Measurements from ENCODE around the gene FKBP3. TPM values are rescaled to one million over a fixed set of nuclear protein-coding genes. Genes with fewer than 3 reads are reported as not detected.

The FKBP3 gene
- total and polyA plus RNA-seq, 2 of the 13 experiments (the other 11 are each of a cell fraction or from before 2014, with no cell fraction given): 57.0 to 87.6 TPM

DNA sequence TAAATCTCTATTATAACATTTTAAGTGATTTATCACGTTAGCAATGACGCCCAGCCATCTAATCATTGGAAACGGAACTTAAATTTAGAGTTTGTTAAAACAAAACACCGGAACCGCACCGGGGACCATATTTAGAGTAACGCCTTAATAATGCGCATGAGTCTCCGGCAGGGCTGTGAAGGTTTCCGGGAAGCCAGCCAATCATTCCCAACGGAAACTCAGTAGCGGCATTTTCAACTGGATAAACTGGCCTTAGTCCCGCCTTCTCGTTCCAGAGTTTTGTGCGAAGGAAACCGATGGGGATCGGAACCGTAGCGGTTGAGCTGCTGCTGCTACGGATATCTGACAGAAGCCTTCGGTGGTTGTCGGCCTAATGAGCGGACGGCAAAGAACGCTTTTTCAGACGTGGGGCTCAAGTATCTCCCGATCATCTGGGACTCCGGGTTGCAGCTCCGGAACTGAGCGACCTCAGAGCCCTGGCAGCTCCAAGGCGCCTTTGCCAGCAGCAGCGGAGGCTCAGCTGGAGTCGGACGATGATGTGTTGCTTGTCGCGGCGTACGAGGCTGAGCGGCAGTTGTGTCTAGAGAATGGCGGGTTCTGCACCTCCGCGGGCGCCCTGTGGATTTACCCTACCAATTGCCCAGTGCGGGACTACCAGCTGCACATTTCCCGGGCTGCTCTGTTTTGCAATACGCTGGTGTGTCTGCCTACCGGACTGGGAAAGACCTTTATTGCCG is 1.5 kb upstream of the FKBP3 start, which contains the start of gene FANCM (continued):
- TF ChIP-seq PTBP1 (IDR thresholded peaks at IDR 0.05; ENCODE audit: low read depth, low read length, poor library complexity, severe bottlenecking) (no peak), CCAR2 (optimal IDR thresholded peaks at IDR 0.05; ENCODE audit: low read depth, low read length) (no peak), TOE1 (CRISPR knock-in tag; IDR thresholded peaks at IDR 0.05) (no peak), PHF21A (CRISPR knock-in tag; IDR thresholded peaks at IDR 0.05) (peak; percentile 76; the same call in 1 of the 2 replicates), ERF (CRISPR knock-in tag; IDR thresholded peaks at IDR 0.05) (no peak; the same call in 1 of the 2 replicates), XBP1 (CRISPR knock-in tag; IDR thresholded peaks at IDR 0.05) (no peak), RBM39 (IDR thresholded peaks at IDR 0.05; ENCODE audit: low read depth, low read length, poor library complexity, severe bottlenecking) (no peak), ZNF3 (CRISPR knock-in tag; IDR thresholded peaks at IDR 0.05) (0 out of 2 replicates have a peak, but pooled peaks have one; percentile 37), HNF4G (IDR thresholded peaks at IDR 0.05; ENCODE audit: borderline replicate concordance, low read depth, low read length) (no peak), HNF4G (CRISPR knock-in tag; IDR thresholded peaks at IDR 0.05; ENCODE audit: borderline replicate concordance, low read depth) (no peak), ZNF660 (CRISPR knock-in tag; IDR thresholded peaks at IDR 0.05; ENCODE audit: borderline replicate concordance, low read depth) (no peak), MTF1 (CRISPR knock-in tag; IDR thresholded peaks at IDR 0.05) (no peak), ISX (CRISPR knock-in tag; conservative IDR thresholded peaks at IDR 0.05) (no peak), GZF1 (CRISPR knock-in tag; IDR thresholded peaks at IDR 0.05) (peak; percentile 75; the same call in 1 of the 2 replicates), ZKSCAN1 (IDR thresholded peaks at IDR 0.05; ENCODE audit: low read length) (no peak), ATM (IDR thresholded peaks at IDR 0.05; ENCODE audit: borderline replicate concordance) (no peak), HMG20A (CRISPR knock-in tag; IDR thresholded peaks at IDR 0.05; ENCODE audit: borderline replicate concordance) (0 out of 2 replicates have a peak, but pooled peaks have one; percentile 6)
- TF ChIP-seq, protein P1, sequence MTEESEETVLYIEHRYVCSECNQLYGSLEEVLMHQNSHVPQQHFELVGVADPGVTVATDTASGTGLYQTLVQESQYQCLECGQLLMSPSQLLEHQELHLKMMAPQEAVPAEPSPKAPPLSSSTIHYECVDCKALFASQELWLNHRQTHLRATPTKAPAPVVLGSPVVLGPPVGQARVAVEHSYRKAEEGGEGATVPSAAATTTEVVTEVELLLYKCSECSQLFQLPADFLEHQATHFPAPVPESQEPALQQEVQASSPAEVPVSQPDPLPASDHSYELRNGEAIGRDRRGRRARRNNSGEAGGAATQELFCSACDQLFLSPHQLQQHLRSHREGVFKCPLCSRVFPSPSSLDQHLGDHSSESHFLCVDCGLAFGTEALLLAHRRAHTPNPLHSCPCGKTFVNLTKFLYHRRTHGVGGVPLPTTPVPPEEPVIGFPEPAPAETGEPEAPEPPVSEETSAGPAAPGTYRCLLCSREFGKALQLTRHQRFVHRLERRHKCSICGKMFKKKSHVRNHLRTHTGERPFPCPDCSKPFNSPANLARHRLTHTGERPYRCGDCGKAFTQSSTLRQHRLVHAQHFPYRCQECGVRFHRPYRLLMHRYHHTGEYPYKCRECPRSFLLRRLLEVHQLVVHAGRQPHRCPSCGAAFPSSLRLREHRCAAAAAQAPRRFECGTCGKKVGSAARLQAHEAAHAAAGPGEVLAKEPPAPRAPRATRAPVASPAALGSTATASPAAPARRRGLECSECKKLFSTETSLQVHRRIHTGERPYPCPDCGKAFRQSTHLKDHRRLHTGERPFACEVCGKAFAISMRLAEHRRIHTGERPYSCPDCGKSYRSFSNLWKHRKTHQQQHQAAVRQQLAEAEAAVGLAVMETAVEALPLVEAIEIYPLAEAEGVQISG (CRISPR knock-in tag; IDR thresholded peaks at IDR 0.05): peak; percentile 67
- TF ChIP-seq, protein P2, sequence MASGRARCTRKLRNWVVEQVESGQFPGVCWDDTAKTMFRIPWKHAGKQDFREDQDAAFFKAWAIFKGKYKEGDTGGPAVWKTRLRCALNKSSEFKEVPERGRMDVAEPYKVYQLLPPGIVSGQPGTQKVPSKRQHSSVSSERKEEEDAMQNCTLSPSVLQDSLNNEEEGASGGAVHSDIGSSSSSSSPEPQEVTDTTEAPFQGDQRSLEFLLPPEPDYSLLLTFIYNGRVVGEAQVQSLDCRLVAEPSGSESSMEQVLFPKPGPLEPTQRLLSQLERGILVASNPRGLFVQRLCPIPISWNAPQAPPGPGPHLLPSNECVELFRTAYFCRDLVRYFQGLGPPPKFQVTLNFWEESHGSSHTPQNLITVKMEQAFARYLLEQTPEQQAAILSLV (CRISPR knock-in tag; IDR thresholded peaks at IDR 0.05; ENCODE audit: borderline replicate concordance): no peak
- TF ChIP-seq, protein P3, sequence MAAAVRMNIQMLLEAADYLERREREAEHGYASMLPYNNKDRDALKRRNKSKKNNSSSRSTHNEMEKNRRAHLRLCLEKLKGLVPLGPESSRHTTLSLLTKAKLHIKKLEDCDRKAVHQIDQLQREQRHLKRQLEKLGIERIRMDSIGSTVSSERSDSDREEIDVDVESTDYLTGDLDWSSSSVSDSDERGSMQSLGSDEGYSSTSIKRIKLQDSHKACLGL (CRISPR knock-in tag; IDR thresholded peaks at IDR 0.05): 0 out of 2 replicates have a peak, but pooled peaks have one; percentile 51
- TF ChIP-seq, protein P4, sequence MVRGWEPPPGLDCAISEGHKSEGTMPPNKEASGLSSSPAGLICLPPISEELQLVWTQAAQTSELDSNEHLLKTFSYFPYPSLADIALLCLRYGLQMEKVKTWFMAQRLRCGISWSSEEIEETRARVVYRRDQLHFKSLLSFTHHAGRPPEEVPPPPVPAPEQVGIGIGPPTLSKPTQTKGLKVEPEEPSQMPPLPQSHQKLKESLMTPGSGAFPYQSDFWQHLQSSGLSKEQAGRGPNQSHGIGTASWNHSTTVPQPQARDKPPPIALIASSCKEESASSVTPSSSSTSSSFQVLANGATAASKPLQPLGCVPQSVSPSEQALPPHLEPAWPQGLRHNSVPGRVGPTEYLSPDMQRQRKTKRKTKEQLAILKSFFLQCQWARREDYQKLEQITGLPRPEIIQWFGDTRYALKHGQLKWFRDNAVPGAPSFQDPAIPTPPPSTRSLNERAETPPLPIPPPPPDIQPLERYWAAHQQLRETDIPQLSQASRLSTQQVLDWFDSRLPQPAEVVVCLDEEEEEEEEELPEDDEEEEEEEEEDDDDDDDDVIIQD (CRISPR knock-in tag; IDR thresholded peaks at IDR 0.05; ENCODE audit: low read depth): peak; percentile 34; the same call in 1 of the 2 replicates
- TF ChIP-seq, protein P5, sequence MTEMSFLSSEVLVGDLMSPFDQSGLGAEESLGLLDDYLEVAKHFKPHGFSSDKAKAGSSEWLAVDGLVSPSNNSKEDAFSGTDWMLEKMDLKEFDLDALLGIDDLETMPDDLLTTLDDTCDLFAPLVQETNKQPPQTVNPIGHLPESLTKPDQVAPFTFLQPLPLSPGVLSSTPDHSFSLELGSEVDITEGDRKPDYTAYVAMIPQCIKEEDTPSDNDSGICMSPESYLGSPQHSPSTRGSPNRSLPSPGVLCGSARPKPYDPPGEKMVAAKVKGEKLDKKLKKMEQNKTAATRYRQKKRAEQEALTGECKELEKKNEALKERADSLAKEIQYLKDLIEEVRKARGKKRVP (CRISPR knock-in tag; IDR thresholded peaks at IDR 0.05): peak in 1 of 2 experiments; percentile 30; a peak in 1 of 4 replicates
